Hepatic stellate cell (primary cell): ENCODE measurements around the gene PLIN1.
"Not testable (repeated sequence)": the region's sequence is repeated elsewhere in the genome, so short reads cannot be mapped to it uniquely, and the experiment has no call there.

Source experiments
- DNase-seq: peaks from one replicate; pipeline ENCODE4 v3.0.0; 2011; ENCODE audit warnings: low spot score

Gene PLIN1

GRCh38 chr15:89679212-89679611 is at the start of gene PLIN1:
Gene PLIN1 (minus strand): TSS chr15:89679367. CDS start chr15:89677489, 1,878 bp downstream.
- DNase-seq = no peak

- DNase-seq = no peak
Observed at GRCh38 chr15:89728254-89728653, 49.1 kb upstream of the PLIN1 start.

- DNase-seq = no peak
Observed at GRCh38 chr15:89725064-89725463, 45.9 kb upstream of the PLIN1 start.

GRCh38 chr15:89724621-89725020 is 45.5 kb upstream of the PLIN1 start:
- DNase-seq = no peak

GRCh38 chr15:89723031-89723430 is 43.9 kb upstream of the PLIN1 start:
- DNase-seq = no peak

- DNase-seq = no peak
Observed at GRCh38 chr15:89714775-89715174, 35.6 kb upstream of the PLIN1 start.

GRCh38 chr15:89707577-89707976 is 28.4 kb upstream of the PLIN1 start:
- DNase-seq = no peak

- DNase-seq = no peak
Observed at GRCh38 chr15:89704411-89704810, 25.2 kb upstream of the PLIN1 start.

GRCh38 chr15:89695198-89695597 is 16.0 kb upstream of the PLIN1 start:
- DNase-seq = no peak

- no peak for DNase-seq
Observed at GRCh38 chr15:89693696-89694095, 14.5 kb upstream of the PLIN1 start.

GRCh38 chr15:89693091-89693490 is 13.9 kb upstream of the PLIN1 start:
- no peak for DNase-seq

- DNase-seq = peak; percentile 74
Observed at GRCh38 chr15:89690276-89691218, 11.4 kb upstream of the PLIN1 start, which contains the start of the genes PEX11A and WDR93. Gene PEX11A (minus strand): TSS chr15:89690754. CDS start chr15:89690632, 122 bp downstream. Gene WDR93 (plus strand): TSS chr15:89690811. CDS start chr15:89701747, 10,936 bp downstream.

- not testable (repeated sequence) for DNase-seq
Observed at GRCh38 chr15:89689930-89690275, 10.7 kb upstream of the PLIN1 start.

- DNase-seq = no peak
Observed at GRCh38 chr15:89686522-89686921, 7.4 kb upstream of the PLIN1 start.

- no peak for DNase-seq
Observed at GRCh38 chr15:89685995-89686394, 6.8 kb upstream of the PLIN1 start.

GRCh38 chr15:89681146-89681545 is 2.0 kb upstream of the PLIN1 start:
- DNase-seq = no peak

GRCh38 chr15:89680282-89680873 is 1.2 kb upstream of the PLIN1 start:
- no peak for DNase-seq

- DNase-seq = no peak
Observed at GRCh38 chr15:89677381-89677780, 1.8 kb downstream of the PLIN1 start.

GRCh38 chr15:89675606-89676005 is 3.6 kb downstream of the PLIN1 start:
- DNase-seq = no peak

GRCh38 chr15:89674526-89674925 is 4.6 kb downstream of the PLIN1 start:
- no peak for DNase-seq

GRCh38 chr15:89673165-89673512 is 6.0 kb downstream of the PLIN1 start:
- no peak for DNase-seq

GRCh38 chr15:89672221-89673164 is 6.7 kb downstream of the PLIN1 start:
- DNase-seq = no peak
